ENCODE results near the gene SPIRE2. TPM values are rescaled to one million over a fixed set of nuclear protein-coding genes. Genes with fewer than 3 reads are reported as not detected.

Gene SPIRE2
- total and polyA plus RNA-seq, 2 of the 13 experiments (the other 11 are each of a cell fraction or from before 2014, with no cell fraction given): 13.3 to 37.5 TPM

DNA sequence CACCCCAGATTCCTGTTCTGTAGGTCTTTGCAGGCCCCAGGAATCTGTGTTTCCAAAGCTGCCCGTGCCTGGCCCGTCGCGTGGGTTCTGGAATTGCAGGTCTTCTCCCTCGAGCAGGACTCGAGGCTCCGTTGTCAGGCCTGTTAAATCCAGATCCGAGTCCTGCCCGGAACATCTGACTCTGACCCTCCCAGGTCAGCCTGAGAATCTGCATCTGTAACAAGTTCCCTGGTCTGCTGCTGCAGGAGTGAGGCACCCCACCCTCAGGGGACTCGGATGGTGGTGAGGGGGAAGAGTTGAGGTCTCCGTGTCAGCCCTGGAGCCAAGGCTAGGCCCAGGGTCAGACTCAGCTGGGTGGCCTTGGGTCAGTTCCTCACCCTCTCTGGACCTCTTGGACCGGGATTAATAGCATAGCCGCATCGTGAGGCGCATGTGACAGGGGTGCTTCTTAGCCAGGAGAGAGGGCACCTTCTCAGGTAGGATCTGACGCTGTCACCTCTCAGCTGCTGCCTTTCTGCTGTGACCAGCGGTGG, 8.8 kb downstream of the SPIRE2 start (continued):
- TF ChIP-seq, protein P1, sequence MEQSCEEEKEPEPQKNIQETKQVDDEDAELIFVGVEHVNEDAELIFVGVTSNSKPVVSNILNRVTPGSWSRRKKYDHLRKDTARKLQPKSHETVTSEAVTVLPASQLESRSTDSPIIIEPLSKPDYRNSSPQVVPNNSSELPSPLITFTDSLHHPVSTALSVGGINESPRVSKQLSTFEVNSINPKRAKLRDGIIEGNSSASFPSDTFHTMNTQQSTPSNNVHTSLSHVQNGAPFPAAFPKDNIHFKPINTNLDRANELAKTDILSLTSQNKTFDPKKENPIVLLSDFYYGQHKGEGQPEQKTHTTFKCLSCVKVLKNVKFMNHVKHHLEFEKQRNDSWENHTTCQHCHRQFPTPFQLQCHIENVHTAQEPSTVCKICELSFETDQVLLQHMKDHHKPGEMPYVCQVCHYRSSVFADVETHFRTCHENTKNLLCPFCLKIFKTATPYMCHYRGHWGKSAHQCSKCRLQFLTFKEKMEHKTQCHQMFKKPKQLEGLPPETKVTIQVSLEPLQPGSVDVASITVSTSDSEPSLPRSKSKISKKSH (CRISPR knock-in tag; IDR thresholded peaks at IDR 0.05; ENCODE audit: borderline replicate concordance): peak; percentile 34; the same call in 1 of the 2 replicates
- TF ChIP-seq, protein P2, sequence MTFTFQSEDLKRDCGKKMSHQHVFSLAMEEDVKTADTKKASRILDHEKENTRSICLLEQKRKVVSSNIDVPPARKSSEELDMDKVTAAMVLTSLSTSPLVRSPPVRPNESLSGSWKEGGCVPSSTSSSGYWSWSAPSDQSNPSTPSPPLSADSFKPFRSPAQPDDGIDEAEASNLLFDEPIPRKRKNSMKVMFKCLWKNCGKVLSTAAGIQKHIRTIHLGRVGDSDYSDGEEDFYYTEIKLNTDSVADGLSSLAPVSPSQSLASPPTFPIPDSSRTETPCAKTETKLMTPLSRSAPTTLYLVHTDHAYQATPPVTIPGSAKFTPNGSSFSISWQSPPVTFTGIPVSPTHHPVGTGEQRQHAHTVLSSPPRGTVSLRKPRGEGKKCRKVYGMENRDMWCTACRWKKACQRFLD (CRISPR knock-in tag; IDR thresholded peaks at IDR 0.05; ENCODE audit: borderline replicate concordance): 0 out of 2 replicates have a peak, but pooled peaks have one; percentile 9
- TF ChIP-seq FOXC1 (CRISPR knock-in tag; IDR thresholded peaks at IDR 0.05; ENCODE audit: borderline replicate concordance): 0 out of 2 replicates have a peak, but pooled peaks have one; percentile 18
- no peak for TF ChIP-seq ELF4 (CRISPR knock-in tag; IDR thresholded peaks at IDR 0.05; ENCODE audit: borderline replicate concordance)
- TF ChIP-seq ARHGAP35 (CRISPR knock-in tag; IDR thresholded peaks at IDR 0.05; ENCODE audit: borderline replicate concordance): peak; percentile 18; the same call in 1 of the 2 replicates
- 0 out of 2 replicates have a peak, but pooled peaks have one; percentile 19 for TF ChIP-seq ZFP41 (CRISPR knock-in tag; IDR thresholded peaks at IDR 0.05; ENCODE audit: borderline replicate concordance)
- no peak; the same call in 1 of the 2 replicates for TF ChIP-seq ZNF839 (CRISPR knock-in tag; IDR thresholded peaks at IDR 0.05; ENCODE audit: borderline replicate concordance)
- TF ChIP-seq MYC (CRISPR knock-in tag; IDR thresholded peaks at IDR 0.05; ENCODE audit: borderline replicate concordance): no peak
- TF ChIP-seq ZNF784 (CRISPR knock-in tag; IDR thresholded peaks at IDR 0.05; ENCODE audit: borderline replicate concordance): no peak
- TF ChIP-seq HDAC2 (CRISPR knock-in tag; IDR thresholded peaks at IDR 0.05): no peak
- TF ChIP-seq, protein P3, sequence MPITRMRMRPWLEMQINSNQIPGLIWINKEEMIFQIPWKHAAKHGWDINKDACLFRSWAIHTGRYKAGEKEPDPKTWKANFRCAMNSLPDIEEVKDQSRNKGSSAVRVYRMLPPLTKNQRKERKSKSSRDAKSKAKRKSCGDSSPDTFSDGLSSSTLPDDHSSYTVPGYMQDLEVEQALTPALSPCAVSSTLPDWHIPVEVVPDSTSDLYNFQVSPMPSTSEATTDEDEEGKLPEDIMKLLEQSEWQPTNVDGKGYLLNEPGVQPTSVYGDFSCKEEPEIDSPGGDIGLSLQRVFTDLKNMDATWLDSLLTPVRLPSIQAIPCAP (CRISPR knock-in tag; IDR thresholded peaks at IDR 0.05; ENCODE audit: low read depth): no peak
- no peak for TF ChIP-seq YEATS4 (CRISPR knock-in tag; IDR thresholded peaks at IDR 0.05; ENCODE audit: borderline replicate concordance)
- no peak for TF ChIP-seq ZNF570 (CRISPR knock-in tag; IDR thresholded peaks at IDR 0.05; ENCODE audit: borderline replicate concordance)
- TF ChIP-seq CAMTA2 (CRISPR knock-in tag; IDR thresholded peaks at IDR 0.05; ENCODE audit: borderline replicate concordance): no peak
- TF ChIP-seq ZNF546 (CRISPR knock-in tag; conservative IDR thresholded peaks at IDR 0.05): 0 out of 2 replicates have a peak, but pooled peaks have one; percentile 12
- TF ChIP-seq EP300 (IDR thresholded peaks at IDR 0.05; ENCODE audit: low read depth in 2 of 2, low read length in 2 of 2): no peak
- TF ChIP-seq EP300 (CRISPR knock-in tag; IDR thresholded peaks at IDR 0.05; ENCODE audit: borderline replicate concordance): peak; percentile 37; the same call in 1 of the 2 replicates
- no peak for TF ChIP-seq KLF11 (CRISPR knock-in tag; IDR thresholded peaks at IDR 0.05)
- no peak for TF ChIP-seq ZNF34 (CRISPR knock-in tag; IDR thresholded peaks at IDR 0.05; ENCODE audit: borderline replicate concordance)
- TF ChIP-seq, protein P4, sequence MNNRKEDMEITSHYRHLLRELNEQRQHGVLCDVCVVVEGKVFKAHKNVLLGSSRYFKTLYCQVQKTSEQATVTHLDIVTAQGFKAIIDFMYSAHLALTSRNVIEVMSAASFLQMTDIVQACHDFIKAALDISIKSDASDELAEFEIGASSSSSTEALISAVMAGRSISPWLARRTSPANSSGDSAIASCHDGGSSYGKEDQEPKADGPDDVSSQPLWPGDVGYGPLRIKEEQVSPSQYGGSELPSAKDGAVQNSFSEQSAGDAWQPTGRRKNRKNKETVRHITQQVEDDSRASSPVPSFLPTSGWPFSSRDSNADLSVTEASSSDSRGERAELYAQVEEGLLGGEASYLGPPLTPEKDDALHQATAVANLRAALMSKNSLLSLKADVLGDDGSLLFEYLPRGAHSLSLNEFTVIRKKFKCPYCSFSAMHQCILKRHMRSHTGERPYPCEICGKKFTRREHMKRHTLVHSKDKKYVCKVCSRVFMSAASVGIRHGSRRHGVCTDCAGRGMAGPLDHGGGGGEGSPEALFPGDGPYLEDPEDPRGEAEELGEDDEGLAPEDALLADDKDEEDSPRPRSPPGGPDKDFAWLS (CRISPR knock-in tag; IDR thresholded peaks at IDR 0.05; ENCODE audit: borderline replicate concordance): no peak
- TF ChIP-seq ZNF644 (CRISPR knock-in tag; IDR thresholded peaks at IDR 0.05; ENCODE audit: low read depth): no peak
- TF ChIP-seq ZNF441 (CRISPR knock-in tag; IDR thresholded peaks at IDR 0.05; ENCODE audit: borderline replicate concordance): no peak

All from HepG2 (cell line).